H1 (cell line): ENCODE data around the gene CBFA2T2. TPM values are rescaled to one million over a fixed set of nuclear protein-coding genes. Genes with fewer than 3 reads are reported as not detected.
A peak's percentile ranks its signal among the peaks of the same experiment; 100 is the strongest.

Experiments
- BRCA1 ChIP-seq: IDR thresholded peaks from 2 replicates; pipeline ENCODE4 v1.6.1; 2012; ENCODE audit warnings: low read depth, low read length, improper control_type of control experiment
- CBX8 ChIP-seq: fragments of 300-800, 300-1000 bp; sonication (generic); IDR thresholded peaks from 2 replicates; pipeline ENCODE4 v1.7.1; 2016; ENCODE audit warnings: low read depth, low read length, borderline replicate concordance
- CTBP2 ChIP-seq: IDR thresholded peaks from 2 replicates; pipeline ENCODE4 v1.7.0; 2011; ENCODE audit warnings: borderline replicate concordance, mild to moderate bottlenecking, moderate library complexity, mixed read lengths, low read length; ENCODE audit not compliant: insufficient read depth, insufficient read length
- EGR1 ChIP-seq: IDR thresholded peaks from 2 replicates; pipeline ENCODE4 v1.6.1; 2011; ENCODE audit warnings: low read depth, low read length, borderline replicate concordance
- NRF1 ChIP-seq: IDR thresholded peaks from 2 replicates; pipeline ENCODE4 v1.6.1; 2011; ENCODE audit warnings: mild to moderate bottlenecking, low read depth, low read length, improper control_type of control experiment
- TAF1 ChIP-seq: IDR thresholded peaks from 2 replicates; pipeline ENCODE4 v1.6.1; 2011; ENCODE audit warnings: mild to moderate bottlenecking, low read depth, low read length
- TBP ChIP-seq: IDR thresholded peaks from 2 replicates; pipeline ENCODE4 v1.6.1; 2011; ENCODE audit warnings: low read depth, low read length, improper control_type of control experiment
- polyA plus RNA-seq, 7 experiments: library from polyadenylated mRNA; depleted of rRNA in 3 of 7; stranded (reverse) in 5 of 7; unstranded in 2 of 7; fragments of >200 nt in 5 of 7; fragments of 200-250 nt in 2 of 7; gene quantifications; 1 replicate in 5 of 7; 2 replicates in 1 of 7; 4 replicates in 1 of 7; pipeline versions ENCODE4 v1.2.1 to v1.2.3, GENCODE V29; 2011 to 2013; ENCODE audit warnings: missing spikeins in 2 of 7, mixed read lengths in 2 of 7
- total RNA-seq: library from RNA; stranded (reverse); fragmentation: NEBNext Ultra II Directional; extraction: Animal tissue kit (Norgen Biotek cat#: 25700); gene quantifications from 2 replicates; pipeline ENCODE4 v1.2.1, GENCODE V29; 2021
- TF ChIP-seq, protein P1 (sequence below): fragments of 300-600 bp; sonication (generic); IDR thresholded peaks from 2 replicates; pipeline ENCODE4 v1.7.1; 2012; ENCODE audit warnings: low read length, moderate library complexity, mild to moderate bottlenecking, inconsistent platforms; ENCODE audit not compliant: insufficient replicate concordance
- TF ChIP-seq, protein P2 (sequence below): IDR thresholded peaks from 2 replicates; pipeline ENCODE4 v1.6.1; 2012; ENCODE audit warnings: inconsistent platforms
- TF ChIP-seq, protein P3 (sequence below): IDR thresholded peaks from 2 replicates; pipeline ENCODE4 v1.6.1; 2011; ENCODE audit warnings: low read length, improper control_type of control experiment

CBFA2T2 gene
- total and polyA plus RNA-seq, 2 of the 8 experiments (the other 6 are each of a cell fraction or from before 2014, with no cell fraction given) = 11.6 to 12.9 TPM

DNA sequence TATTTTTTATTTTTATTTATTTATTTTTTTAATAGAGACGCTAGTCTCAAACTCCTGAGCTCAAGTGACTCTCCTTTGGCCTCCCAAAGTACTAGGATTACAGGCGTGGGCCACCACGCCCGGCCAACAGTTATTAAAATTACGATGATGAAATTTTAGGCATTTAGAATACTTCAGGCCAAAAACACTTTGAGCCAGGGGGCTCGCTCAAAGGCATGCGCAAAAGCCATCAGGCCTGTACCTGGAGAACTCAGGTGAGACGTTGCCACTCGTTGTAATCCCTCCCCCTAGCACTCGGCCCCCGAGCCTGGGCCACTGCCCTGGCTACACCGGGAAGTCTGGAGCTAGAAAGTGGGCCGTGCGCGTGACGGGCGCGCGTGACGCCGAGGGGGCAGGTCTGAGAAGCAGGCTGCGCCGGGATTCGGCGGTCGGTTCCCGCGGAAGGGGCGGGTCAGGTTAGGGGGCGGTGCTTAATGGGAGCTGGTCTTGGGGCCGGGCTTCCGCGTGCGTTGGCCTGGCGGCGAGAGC, 337 bp upstream of the CBFA2T2 start (continued):
- TF ChIP-seq, protein P1, sequence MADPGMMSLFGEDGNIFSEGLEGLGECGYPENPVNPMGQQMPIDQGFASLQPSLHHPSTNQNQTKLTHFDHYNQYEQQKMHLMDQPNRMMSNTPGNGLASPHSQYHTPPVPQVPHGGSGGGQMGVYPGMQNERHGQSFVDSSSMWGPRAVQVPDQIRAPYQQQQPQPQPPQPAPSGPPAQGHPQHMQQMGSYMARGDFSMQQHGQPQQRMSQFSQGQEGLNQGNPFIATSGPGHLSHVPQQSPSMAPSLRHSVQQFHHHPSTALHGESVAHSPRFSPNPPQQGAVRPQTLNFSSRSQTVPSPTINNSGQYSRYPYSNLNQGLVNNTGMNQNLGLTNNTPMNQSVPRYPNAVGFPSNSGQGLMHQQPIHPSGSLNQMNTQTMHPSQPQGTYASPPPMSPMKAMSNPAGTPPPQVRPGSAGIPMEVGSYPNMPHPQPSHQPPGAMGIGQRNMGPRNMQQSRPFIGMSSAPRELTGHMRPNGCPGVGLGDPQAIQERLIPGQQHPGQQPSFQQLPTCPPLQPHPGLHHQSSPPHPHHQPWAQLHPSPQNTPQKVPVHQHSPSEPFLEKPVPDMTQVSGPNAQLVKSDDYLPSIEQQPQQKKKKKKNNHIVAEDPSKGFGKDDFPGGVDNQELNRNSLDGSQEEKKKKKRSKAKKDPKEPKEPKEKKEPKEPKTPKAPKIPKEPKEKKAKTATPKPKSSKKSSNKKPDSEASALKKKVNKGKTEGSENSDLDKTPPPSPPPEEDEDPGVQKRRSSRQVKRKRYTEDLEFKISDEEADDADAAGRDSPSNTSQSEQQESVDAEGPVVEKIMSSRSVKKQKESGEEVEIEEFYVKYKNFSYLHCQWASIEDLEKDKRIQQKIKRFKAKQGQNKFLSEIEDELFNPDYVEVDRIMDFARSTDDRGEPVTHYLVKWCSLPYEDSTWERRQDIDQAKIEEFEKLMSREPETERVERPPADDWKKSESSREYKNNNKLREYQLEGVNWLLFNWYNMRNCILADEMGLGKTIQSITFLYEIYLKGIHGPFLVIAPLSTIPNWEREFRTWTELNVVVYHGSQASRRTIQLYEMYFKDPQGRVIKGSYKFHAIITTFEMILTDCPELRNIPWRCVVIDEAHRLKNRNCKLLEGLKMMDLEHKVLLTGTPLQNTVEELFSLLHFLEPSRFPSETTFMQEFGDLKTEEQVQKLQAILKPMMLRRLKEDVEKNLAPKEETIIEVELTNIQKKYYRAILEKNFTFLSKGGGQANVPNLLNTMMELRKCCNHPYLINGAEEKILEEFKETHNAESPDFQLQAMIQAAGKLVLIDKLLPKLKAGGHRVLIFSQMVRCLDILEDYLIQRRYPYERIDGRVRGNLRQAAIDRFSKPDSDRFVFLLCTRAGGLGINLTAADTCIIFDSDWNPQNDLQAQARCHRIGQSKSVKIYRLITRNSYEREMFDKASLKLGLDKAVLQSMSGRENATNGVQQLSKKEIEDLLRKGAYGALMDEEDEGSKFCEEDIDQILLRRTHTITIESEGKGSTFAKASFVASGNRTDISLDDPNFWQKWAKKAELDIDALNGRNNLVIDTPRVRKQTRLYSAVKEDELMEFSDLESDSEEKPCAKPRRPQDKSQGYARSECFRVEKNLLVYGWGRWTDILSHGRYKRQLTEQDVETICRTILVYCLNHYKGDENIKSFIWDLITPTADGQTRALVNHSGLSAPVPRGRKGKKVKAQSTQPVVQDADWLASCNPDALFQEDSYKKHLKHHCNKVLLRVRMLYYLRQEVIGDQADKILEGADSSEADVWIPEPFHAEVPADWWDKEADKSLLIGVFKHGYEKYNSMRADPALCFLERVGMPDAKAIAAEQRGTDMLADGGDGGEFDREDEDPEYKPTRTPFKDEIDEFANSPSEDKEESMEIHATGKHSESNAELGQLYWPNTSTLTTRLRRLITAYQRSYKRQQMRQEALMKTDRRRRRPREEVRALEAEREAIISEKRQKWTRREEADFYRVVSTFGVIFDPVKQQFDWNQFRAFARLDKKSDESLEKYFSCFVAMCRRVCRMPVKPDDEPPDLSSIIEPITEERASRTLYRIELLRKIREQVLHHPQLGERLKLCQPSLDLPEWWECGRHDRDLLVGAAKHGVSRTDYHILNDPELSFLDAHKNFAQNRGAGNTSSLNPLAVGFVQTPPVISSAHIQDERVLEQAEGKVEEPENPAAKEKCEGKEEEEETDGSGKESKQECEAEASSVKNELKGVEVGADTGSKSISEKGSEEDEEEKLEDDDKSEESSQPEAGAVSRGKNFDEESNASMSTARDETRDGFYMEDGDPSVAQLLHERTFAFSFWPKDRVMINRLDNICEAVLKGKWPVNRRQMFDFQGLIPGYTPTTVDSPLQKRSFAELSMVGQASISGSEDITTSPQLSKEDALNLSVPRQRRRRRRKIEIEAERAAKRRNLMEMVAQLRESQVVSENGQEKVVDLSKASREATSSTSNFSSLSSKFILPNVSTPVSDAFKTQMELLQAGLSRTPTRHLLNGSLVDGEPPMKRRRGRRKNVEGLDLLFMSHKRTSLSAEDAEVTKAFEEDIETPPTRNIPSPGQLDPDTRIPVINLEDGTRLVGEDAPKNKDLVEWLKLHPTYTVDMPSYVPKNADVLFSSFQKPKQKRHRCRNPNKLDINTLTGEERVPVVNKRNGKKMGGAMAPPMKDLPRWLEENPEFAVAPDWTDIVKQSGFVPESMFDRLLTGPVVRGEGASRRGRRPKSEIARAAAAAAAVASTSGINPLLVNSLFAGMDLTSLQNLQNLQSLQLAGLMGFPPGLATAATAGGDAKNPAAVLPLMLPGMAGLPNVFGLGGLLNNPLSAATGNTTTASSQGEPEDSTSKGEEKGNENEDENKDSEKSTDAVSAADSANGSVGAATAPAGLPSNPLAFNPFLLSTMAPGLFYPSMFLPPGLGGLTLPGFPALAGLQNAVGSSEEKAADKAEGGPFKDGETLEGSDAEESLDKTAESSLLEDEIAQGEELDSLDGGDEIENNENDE = no peak
- TF ChIP-seq CBX8 = no peak
- no peak for TF ChIP-seq BRCA1
- TF ChIP-seq NRF1 = no peak
- TF ChIP-seq CTBP2 = no peak
- no peak for TF ChIP-seq EGR1
- TF ChIP-seq, protein P2, sequence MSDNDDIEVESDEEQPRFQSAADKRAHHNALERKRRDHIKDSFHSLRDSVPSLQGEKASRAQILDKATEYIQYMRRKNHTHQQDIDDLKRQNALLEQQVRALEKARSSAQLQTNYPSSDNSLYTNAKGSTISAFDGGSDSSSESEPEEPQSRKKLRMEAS = peak; percentile 43
- TF ChIP-seq TBP = peak; percentile 38
- TF ChIP-seq TAF1 = peak; percentile 69
- TF ChIP-seq, protein P3, sequence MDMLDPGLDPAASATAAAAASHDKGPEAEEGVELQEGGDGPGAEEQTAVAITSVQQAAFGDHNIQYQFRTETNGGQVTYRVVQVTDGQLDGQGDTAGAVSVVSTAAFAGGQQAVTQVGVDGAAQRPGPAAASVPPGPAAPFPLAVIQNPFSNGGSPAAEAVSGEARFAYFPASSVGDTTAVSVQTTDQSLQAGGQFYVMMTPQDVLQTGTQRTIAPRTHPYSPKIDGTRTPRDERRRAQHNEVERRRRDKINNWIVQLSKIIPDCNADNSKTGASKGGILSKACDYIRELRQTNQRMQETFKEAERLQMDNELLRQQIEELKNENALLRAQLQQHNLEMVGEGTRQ = 0 out of 2 replicates have a peak, but pooled peaks have one; percentile 33
